Right lobe of liver (tissue), 4 donors: ENCODE measurements around the gene PDE9A.

Experiments
- CTCF ChIP-seq, 4 donors: fragments of 200-600 bp in 3 of 4; fragments of 450-650 bp in 1 of 4; IDR thresholded peaks; one replicate each; pipeline versions ENCODE4 v1.5.1 to v1.8.0; 2016 to 2022; ENCODE audit warnings: antibody characterized with exemption in 4 of 4, mild to moderate bottlenecking in 2 of 4
- POLR2A ChIP-seq: fragments of 450-650 bp; IDR thresholded peaks from one replicate; pipeline ENCODE4 v1.6.1; 2017; ENCODE audit warnings: antibody characterized with exemption, mild to moderate bottlenecking
- donor health status: DM: no; HTN: no; CAD: no.
- donor health status: DM: no; HTN: no; CAD: no.
- donor health status: DM: no; HTN: yes; CAD: no.

DNA sequence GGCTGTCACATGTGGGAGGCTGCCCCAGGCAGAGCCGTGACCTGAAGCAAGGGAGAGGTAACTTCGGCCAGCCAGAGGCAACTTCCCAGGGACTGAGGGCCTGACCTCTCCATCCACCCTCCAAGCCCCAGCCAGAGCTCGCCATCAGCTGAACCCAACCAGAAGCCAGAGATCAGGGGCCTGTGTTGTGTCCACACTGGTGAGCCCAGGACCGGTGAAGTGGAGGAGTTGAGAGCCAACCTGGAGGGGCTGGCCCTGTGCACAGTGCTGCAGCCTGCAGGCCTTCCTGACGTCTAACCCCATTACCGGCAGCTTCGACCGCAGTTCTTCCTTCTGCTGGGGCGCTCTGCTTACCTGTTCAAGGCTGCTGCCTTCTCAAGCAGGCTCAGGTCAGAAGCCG lies 19.6 kb upstream of the PDE9A start:
- no peak for TF ChIP-seq CTCF (IDR thresholded peaks at IDR 0.05)
- TF ChIP-seq POLR2A = no peak
